NCI-H187 (cell line): ENCODE measurements around the gene TANC1.

Experiments used
- DNase-seq, 2 experiments: peaks; one replicate each; lab custom pipeline; 2025; lab: John Stamatoyannopoulos, UW

The TANC1 gene

DNA sequence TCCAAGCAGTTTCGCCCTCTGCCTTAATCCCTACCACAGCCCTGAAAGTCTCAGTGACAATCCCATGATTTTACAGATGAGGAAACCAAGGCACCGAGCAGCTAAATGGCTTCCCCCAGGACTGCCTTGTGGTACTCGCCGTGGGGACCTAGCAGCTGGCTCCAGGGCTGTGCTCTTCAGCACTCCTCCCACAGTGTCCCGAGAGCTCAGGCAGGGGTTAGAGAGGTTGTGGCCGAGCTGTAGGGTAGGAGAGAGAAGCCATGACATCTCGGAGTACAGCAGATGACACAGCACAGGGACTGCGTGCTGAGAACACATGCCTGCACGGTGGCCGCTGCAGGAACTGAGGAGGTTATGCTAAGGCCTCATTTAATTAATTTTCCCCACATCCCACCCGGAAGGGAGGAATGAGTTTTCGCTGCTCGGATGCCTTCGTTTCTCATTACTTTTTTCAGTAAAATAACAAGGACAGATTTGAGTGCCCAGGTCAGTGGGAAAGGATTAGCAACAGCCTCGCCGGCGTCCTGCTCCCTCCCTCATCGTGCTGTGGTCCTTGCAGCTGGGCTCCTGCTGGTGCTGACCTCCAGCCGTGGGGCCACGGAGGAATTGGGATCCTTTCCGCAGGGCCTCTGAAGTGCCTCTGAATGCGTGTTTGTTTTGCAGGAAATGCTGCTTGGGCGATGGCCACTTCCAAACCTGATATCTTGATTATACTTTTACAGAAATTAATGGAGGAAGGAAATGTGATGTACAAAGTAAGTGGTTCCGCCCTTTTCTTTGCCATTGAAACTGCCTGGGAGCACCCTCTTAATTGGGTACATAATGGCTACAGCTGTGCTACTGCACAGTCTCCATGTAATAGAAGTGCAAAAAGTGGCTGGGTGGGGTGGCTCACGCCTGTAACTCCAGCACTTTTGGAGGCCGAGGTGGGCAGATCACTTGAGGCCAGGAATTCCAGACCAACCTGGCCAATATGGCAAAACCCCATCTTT is 256.9 kb downstream of the TANC1 start:
- DNase-seq = no peak

DNA sequence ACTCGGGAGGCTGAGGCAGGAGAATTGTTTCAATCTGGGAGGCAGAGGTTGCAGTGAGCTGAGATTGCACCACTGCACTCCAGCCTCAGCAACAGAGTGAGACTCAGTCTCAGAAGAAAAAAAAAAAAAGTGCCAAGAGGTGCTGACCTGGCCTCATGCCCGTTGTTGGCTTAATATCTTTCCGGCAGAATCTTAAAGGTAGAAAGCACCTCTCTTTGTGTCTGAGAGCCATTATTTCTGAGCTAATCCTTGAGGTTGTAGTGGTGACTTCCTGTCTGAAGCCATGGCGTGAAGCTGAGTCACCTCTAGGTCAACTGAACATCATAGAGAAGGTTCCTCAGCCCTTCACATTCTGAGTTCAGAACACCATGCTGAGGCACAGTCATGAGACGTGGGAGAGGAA is 257.6 kb downstream of the TANC1 start:
- no peak for DNase-seq

GRCh38 chr2:159226608-159227385 is 258.4 kb downstream of the TANC1 start:
- peak in 1 of 2 experiments; percentile 4 for DNase-seq

DNA sequence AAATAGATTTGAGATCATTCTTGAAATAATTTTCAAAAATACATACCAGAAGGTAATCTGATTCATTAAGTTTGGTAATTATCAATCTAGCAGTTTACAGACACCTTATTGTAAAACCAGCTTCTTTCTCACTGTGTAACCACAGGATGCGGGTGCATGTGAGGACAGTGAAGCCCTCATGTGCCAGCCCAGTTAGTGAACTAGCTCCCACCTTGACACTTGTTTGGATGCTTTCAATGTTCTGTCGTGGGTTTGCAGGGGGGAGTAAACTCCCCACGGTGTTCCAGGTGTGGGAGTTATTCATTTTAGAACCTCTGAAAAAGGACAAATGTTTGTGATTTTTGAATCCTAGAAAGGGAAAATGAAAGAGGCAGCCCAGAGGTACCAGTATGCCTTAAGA is 259.0 kb downstream of the TANC1 start:
- DNase-seq = no peak

DNA sequence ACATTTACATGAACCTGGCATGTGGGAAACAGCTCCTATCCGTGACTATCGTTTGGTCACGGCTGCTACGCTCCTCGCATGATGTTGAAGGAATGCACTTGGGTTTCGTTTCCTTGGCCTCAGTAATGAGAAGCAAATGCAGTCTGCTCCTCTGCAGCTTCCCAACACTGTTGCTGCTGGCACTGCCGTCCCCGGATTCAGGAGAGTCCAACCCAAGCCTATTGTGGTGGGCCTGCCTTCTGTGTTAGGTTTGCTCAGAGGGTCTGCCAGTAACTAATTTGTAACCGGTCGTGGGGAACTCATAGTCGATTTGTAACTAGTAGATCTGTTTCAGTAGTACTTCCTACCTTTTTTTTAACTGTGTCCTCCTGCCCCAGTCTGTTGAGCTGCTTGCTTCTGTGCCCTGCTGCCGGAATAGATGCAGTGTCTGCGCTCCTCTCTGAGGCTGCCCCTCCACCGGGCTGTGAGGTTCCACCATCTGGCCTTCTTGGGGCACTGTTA is 259.7 kb downstream of the TANC1 start:
- DNase-seq = no peak

DNA sequence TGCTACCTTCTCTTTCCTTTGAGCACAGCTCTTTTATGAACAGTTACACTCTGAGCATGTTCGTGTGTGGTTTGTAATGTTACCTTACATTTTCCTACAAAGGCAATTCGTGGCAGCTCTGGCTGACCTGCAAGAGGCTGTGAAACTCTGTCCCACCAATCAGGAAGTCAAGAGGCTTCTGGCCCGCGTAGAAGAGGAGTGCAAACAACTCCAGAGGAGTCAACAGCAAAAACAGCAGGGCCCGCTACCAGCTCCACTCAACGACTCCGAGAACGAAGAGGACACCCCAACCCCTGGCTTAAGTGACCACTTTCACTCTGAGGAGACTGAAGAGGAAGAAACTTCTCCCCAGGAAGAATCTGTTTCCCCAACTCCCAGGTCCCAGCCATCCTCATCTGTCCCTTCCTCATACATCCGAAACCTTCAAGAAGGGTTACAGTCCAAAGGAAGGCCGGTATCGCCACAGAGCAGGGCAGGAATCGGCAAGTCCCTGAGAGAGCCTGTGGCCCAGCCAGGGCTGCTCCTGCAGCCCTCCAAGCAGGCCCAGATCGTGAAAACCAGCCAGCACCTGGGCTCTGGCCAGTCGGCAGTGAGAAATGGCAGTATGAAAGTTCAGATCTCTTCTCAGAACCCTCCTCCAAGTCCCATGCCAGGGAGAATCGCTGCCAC is 261.2 kb downstream of the TANC1 start:
- DNase-seq = no peak

GRCh38 chr2:159230145-159230877 is 261.9 kb downstream of the TANC1 start:
- no peak for DNase-seq

- no peak for DNase-seq
These were observed 264.2 kb downstream of the TANC1 start for GRCh38 chr2:159232456-159233170.

GRCh38 chr2:159234868-159235267 is 266.4 kb downstream of the TANC1 start:
- DNase-seq = no peak

DNA sequence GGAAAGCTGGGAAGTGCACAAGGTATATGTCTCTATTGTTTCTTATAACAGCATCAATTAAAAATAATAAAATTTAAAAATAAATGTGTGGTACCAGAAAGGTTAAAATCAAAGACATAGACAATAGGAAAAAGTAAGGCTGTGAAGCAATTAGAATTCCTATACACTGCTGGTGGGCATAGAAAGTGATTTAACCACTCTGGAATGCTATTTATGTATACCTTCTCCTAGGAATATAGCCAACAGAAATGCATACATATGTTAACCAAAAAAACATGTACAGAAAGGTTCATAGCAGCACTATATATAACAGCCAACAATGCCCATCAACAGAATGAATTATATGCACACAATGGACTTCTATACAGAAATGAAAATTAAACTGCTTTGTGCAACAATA is 275.1 kb downstream of the TANC1 start:
- DNase-seq = no peak

DNA sequence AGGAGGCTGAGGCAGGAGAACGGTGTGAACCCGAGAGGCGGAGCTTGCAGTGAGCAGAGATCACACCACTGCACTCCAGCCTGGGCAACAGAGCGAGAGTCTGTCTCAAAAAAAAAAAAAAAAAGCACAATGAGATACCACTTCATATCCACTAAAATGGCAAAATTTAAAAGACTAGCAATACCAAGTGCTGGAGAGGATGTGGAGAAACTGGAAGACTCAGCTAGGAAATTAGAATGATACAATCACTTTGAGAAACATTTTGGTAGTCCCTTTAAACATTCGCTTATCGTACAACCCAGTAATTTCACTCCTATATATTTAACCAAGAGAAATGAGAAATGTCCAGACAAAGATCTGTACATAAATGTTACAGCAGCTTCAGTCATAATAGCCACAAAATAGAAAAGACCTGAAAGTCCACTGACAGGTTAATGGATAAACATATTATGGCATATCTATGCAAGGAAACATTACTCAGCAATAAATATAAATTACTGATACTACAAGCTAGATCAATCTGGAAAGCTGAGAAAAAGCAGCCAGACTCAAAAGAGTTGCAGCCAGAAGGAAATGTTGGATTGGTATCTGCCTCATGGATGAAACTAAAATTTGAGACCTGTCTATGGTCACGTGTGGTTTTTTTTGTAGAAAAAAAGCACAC is 278.0 kb downstream of the TANC1 start:
- DNase-seq = no peak

DNA sequence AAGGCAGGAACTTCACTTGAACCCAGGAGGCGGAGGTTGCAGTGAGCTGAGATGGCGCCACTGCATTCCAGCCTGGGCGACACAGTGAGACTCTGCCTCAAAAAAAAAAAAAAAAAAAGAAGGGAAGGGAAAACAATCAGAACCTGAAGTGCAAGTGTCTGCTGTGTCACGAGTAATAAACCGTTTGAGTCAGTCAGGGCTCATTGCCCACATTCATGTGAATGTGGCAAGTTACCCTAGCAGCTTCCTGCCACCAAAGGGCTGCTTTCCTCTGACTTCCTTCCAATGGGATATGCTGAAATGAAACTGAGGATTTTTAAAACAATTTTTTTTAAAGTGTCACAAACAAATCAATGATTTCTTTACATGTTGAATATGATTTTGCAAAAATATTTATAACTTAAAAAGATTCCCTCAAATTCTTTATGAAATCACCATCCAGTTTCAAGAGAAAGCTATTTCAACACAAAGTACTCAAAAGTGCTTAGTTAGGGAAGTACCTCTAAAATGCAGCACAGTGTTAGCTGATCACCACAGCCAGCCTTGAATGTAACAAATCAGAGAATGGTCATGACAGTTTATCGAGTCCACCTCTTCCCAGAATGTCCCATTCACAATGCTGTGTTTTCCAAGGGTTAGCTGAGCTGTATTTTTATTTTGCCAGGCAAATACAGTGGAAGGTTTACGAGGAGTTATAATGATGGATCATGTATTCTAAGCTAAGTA is 281.7 kb downstream of the TANC1 start:
- no peak for DNase-seq

- DNase-seq = no peak
These were observed 283.1 kb downstream of the TANC1 start for GRCh38 chr2:159251296-159252173.

DNA sequence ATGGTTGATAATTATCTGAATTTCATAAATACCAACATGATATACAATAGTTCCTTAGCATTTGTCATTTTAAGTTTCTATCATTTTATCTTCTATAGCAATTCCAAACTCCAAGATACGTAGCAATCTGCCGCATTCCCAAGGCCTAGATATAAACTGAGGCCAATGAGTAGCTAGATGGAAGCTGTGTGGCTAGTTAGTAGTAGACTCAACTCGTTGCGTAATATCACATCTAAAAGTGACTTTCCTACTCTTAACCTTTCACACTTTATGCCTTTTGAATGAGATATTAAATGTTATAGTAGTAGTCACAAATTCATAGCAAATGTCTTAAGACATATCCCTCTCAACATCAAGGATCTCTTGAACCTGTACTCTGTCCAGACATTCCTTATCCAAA is 284.5 kb downstream of the TANC1 start:
- DNase-seq = no peak

DNA sequence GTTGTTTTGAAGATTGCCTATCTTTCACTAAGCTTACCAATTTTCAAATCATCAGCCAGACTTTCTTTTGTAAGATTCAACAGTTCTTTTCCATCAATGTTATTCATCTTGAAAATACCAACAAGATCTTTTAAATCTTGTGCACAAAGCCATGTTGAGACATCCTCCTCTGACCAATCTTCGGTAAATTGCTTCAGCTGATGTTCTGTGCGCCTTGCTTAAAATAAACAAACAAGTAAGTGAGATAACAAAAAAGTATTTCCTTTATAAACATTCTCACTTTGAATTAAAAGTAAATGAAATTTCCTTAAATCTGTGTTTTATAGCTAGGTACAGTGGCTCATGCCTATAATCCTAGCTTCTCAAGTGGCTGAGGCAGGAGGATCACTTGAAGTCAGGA is 287.7 kb downstream of the TANC1 start:
- no peak for DNase-seq

GRCh38 chr2:159262226-159262625 is 293.8 kb downstream of the TANC1 start:
- DNase-seq = no peak

- no peak for DNase-seq
These were observed 294.5 kb downstream of the TANC1 start for GRCh38 chr2:159262904-159263303.

- DNase-seq = no peak
These were observed 296.7 kb downstream of the TANC1 start for GRCh38 chr2:159265171-159265576.

DNA sequence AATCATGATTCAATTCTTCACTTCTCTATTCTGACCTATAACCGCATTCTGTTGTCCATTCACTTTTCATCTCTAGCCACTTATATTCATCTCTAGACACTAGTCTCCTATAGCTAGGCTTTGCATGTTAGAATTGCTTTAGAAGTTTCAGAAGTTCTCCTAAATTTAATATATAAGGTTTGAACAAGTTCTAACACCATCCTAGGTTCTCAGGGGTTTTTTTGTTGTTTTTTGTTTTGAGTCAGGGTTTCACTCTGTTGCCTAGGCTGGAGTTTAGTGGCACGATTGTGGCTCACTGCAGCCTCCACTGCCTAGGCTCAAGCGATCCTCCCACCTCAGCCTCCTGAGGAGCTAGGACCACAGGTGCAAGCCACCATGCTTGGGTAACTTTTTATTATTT is 298.1 kb downstream of the TANC1 start:
- DNase-seq = no peak
